Stimulated activated CD8-positive, alpha-beta memory T cell treated with anti-CD3 and anti-CD28 coated beads, Interleukin-7, amount 100 ng/mL, for 48 hours (primary cell): ENCODE data around the gene TRIM25.
A peak's percentile ranks its signal among the peaks of the same experiment; 100 is the strongest.
"Not testable (repeated sequence)": the region's sequence is repeated elsewhere in the genome, so short reads cannot be mapped to it uniquely, and the experiment has no call there.

Experiments
- DNase-seq, 2 donors: peaks; one replicate each; pipeline ENCODE4 v3.0.0-alpha.2; 2020; ENCODE audit warnings: low read depth in 1 of 2; ENCODE audit errors: extremely low read depth in 1 of 2

The TRIM25 gene

GRCh38 chr17:56913867-56914580 lies at the start of gene TRIM25:
TRIM25 (minus strand) TSS chr17:56914049; CDS start chr17:56913988, 61 bp downstream.
- DNase-seq, result peak; percentile 78 to 88

GRCh38 chr17:56960596-56961538 lies 47.0 kb upstream of the TRIM25 start, which contains the start of gene COIL:
COIL (minus strand) TSS chr17:56961050; CDS start chr17:56961019, 31 bp downstream.
- peak; percentile 81 to 88 for DNase-seq

- DNase-seq, result no peak
These were observed 43.1 kb upstream of the TRIM25 start for GRCh38 chr17:56956992-56957391.

GRCh38 chr17:56949595-56949994 lies 35.7 kb upstream of the TRIM25 start:
- no peak for DNase-seq

GRCh38 chr17:56948491-56948890 lies 34.6 kb upstream of the TRIM25 start:
- no peak for DNase-seq

GRCh38 chr17:56947741-56948140 lies 33.9 kb upstream of the TRIM25 start:
- DNase-seq, result no peak

GRCh38 chr17:56945938-56946505 lies 32.2 kb upstream of the TRIM25 start:
- no peak for DNase-seq

GRCh38 chr17:56943505-56944125 lies 29.8 kb upstream of the TRIM25 start:
- DNase-seq, result no peak

GRCh38 chr17:56939869-56940484 lies 26.1 kb upstream of the TRIM25 start:
- DNase-seq, result no peak

- DNase-seq, result not testable (repeated sequence)
These were observed 24.4 kb upstream of the TRIM25 start for GRCh38 chr17:56938206-56938605.

- no peak for DNase-seq
These were observed 23.8 kb upstream of the TRIM25 start for GRCh38 chr17:56937687-56938086.

GRCh38 chr17:56936697-56937322 lies 23.0 kb upstream of the TRIM25 start:
- DNase-seq, result no peak

- DNase-seq, result no peak
These were observed 21.6 kb upstream of the TRIM25 start for GRCh38 chr17:56935461-56935860.

GRCh38 chr17:56934280-56934679 lies 20.4 kb upstream of the TRIM25 start:
- DNase-seq, result peak in 1 of 2 donors; percentile 28

GRCh38 chr17:56933868-56934267 lies 20.0 kb upstream of the TRIM25 start:
- DNase-seq, result no peak

GRCh38 chr17:56933151-56933745 lies 19.4 kb upstream of the TRIM25 start:
- no peak for DNase-seq

- DNase-seq, result no peak
These were observed 17.0 kb upstream of the TRIM25 start for GRCh38 chr17:56930739-56931337.

GRCh38 chr17:56929362-56929969 lies 15.6 kb upstream of the TRIM25 start:
- DNase-seq, result no peak

- no peak for DNase-seq
These were observed 14.7 kb upstream of the TRIM25 start for GRCh38 chr17:56928586-56928985.
